Panc1 (cell line): ENCODE measurements around the gene DHX15. TPM values are rescaled to one million over a fixed set of nuclear protein-coding genes. Genes with fewer than 3 reads are reported as not detected.

Experiments used
- ATAC-seq: fragments of 200-7000 bp; cut with Tn5 transposase; 2 replicates; pipeline ENCODE4 v1.9.1; 2020; ENCODE audit warnings: mild to moderate bottlenecking, moderate library complexity
- BruUV-seq: library from RNA; stranded (reverse); fragments of 400-500 nt; replicated peaks from 2 replicates; lab custom pipeline; 2021; lab: Mats Ljungman, UMichigan
- CTCF ChIA-PET: fragments of 300-600 bp; sonication (Branson Sonifier 250); formaldehyde crosslinking; loops from one replicate; lab custom pipeline; 2022; ENCODE audit warnings: antibody characterized with exemption; lab: Charles Lee
- POLR2A ChIA-PET: fragments of 300-600 bp; sonication (Branson Sonifier 250); formaldehyde crosslinking; loops from one replicate; lab custom pipeline; 2022; ENCODE audit warnings: antibody characterized with exemption; lab: Charles Lee
- DNase-seq: peaks from one replicate; pipeline ENCODE4 v3.0.0-alpha.2; 2010; ENCODE audit warnings: low read depth, low spot score
- H3K27ac ChIP-seq: 2 replicates; pipeline ENCODE4 v1.5.1; 2011; ENCODE audit warnings: mild to moderate bottlenecking, low read length, inconsistent platforms
- H3K27me3 ChIP-seq: fragments of 200-500 bp; sonication (Bioruptor generic); 2 replicates; pipeline ENCODE4 v1.6.0; 2014; ENCODE audit warnings: low read length, inconsistent platforms; ENCODE audit not compliant: control insufficient read depth, insufficient read depth
- H3K36me3 ChIP-seq: fragments of 200-500 bp; sonication (Bioruptor generic); 2 replicates; pipeline ENCODE4 v1.5.1; 2014; ENCODE audit warnings: inconsistent platforms, mild to moderate bottlenecking, low read length, moderate library complexity; ENCODE audit not compliant: control insufficient read depth, insufficient read depth
- H3K4me1 ChIP-seq: 2 replicates; pipeline ENCODE4 v1.5.1; 2011; ENCODE audit warnings: inconsistent platforms, mild to moderate bottlenecking, low read length, moderate library complexity; ENCODE audit not compliant: control insufficient read depth, insufficient read depth
- H3K4me3 ChIP-seq, 2 experiments: 2 replicates each; pipeline ENCODE4 v1.5.1; 2011 to 2012; ENCODE audit warnings: low read depth in 2 of 2, low read length in 2 of 2, mild to moderate bottlenecking in 2 of 2, inconsistent platforms in 1 of 2, moderate library complexity in 1 of 2
- H3K9me3 ChIP-seq: fragments of 200-500 bp; sonication (Bioruptor generic); 2 replicates; pipeline ENCODE4 v1.5.1; 2014; ENCODE audit warnings: low read depth, mild to moderate bottlenecking, inconsistent platforms, low read length, moderate library complexity; ENCODE audit not compliant: control insufficient read depth, insufficient read depth
- CTCF ChIP-seq: fragments of 450-650 bp; IDR thresholded peaks from 2 replicates; pipeline ENCODE4 v1.5.1; 2017; ENCODE audit warnings: mild to moderate bottlenecking
- POLR2AphosphoS5 ChIP-seq: IDR thresholded peaks from 2 replicates; pipeline ENCODE4 v1.6.1; 2012; ENCODE audit warnings: mild to moderate bottlenecking, low read depth, low read length, moderate library complexity
- REST ChIP-seq, 2 experiments: IDR thresholded peaks; 2 replicates each; pipeline ENCODE4 v1.6.1; 2011 to 2012; ENCODE audit warnings: low read depth in 2 of 2, control low read depth in 1 of 2, low read length in 1 of 2, mild to moderate bottlenecking in 1 of 2, moderate library complexity in 1 of 2; ENCODE audit not compliant: insufficient read depth in 1 of 2
- SIN3A ChIP-seq: IDR thresholded peaks from 2 replicates; pipeline ENCODE4 v1.6.1; 2012; ENCODE audit warnings: low read depth, mild to moderate bottlenecking, low read length, moderate library complexity, borderline replicate concordance; ENCODE audit not compliant: insufficient read depth
- TCF7L2 ChIP-seq: IDR thresholded peaks from 2 replicates; pipeline ENCODE4 v1.6.1; 2011; ENCODE audit warnings: mild to moderate bottlenecking, low read depth, low read length, inconsistent platforms
- in situ Hi-C: cut with HindIII; loops from 2 replicates; pipeline ENCODE4 v1.10.0; 2016; ENCODE audit warnings: low sequenced_read_pairs, low pct_unique_long_range_greater_than_20kb
- intact Hi-C: fragments of 100-400 bp; cut with micrococcal nuclease; formaldehyde crosslinking; loops from one replicate; pipeline ENCODE4 v1.10.0; 2022; ENCODE audit not compliant: unreplicated experiment
- total RNA-seq: library from RNA; stranded (reverse); gene quantifications from one replicate; pipeline ENCODE4 v1.2.1, GENCODE V29; 2021; ENCODE audit not compliant: unreplicated experiment

DHX15 gene
- total RNA-seq, 1 experiment from 2014 or later = 118 TPM

GRCh38 chr4:24599275-24599674 lies 14.9 kb upstream of the DHX15 start:
- Histone ChIP-seq H3K9me3 (no peaks in the 10 kb centered on the region), H3K36me3 (no peaks in the 10 kb centered on the region), H3K4me1 (no peaks in the 10 kb centered on the region), H3K27ac (no peak overlapping the region), H3K27me3 (no peaks in the 10 kb centered on the region), H3K4me3 (no peak overlapping the region)
- intact Hi-C loops (no loop called here), in situ Hi-C loops (no loop called here)
- ATAC-seq = no peak
- no peak for DNase-seq
- ChIA-PET CTCF (no interaction called here), POLR2A (no interaction called here)
- no peak for TF ChIP-seq REST (IDR thresholded peaks at IDR 0.05; ENCODE audit: insufficient read depth in 1 of 2, low read depth in 2 of 2, low read length in 1 of 2)
- TF ChIP-seq CTCF = no peak
- no peak for TF ChIP-seq TCF7L2
- no peak for TF ChIP-seq POLR2AphosphoS5
- no peak for TF ChIP-seq SIN3A
- no TSS peak for BruUV-seq

- in situ Hi-C loops = no loop called here
- POLR2A ChIA-PET = no interaction called here
- no peaks in the 10 kb centered on the region for H3K4me1 ChIP-seq
Observed at GRCh38 chr4:24598025-24598424, 13.7 kb upstream of the DHX15 start.

More at GRCh38 chr4:24598025-24598424, 13.7 kb upstream of the DHX15 start:
- Histone ChIP-seq H3K9me3 (no peaks in the 10 kb centered on the region), H3K27ac (no peak overlapping the region), H3K27me3 (no peaks in the 10 kb centered on the region), H3K4me3 (no peak overlapping the region), H3K36me3 (no peaks in the 10 kb centered on the region)
- ATAC-seq (no peak), DNase-seq (no peak)
- intact Hi-C loops = no loop called here
- no TSS peak for BruUV-seq
- TF ChIP-seq REST (IDR thresholded peaks at IDR 0.05; ENCODE audit: insufficient read depth in 1 of 2, low read depth in 2 of 2, low read length in 1 of 2) = no peak
- no peak for TF ChIP-seq TCF7L2
- TF ChIP-seq POLR2AphosphoS5 = no peak
- no peak for TF ChIP-seq CTCF
- no peak for TF ChIP-seq SIN3A
- CTCF ChIA-PET = no interaction called here
